NCI-H510A treated with DMSO at 0.1 percent for 48 hours (cell line): ENCODE data around the gene EN2.

Experiments used
- DNase-seq: peaks from one replicate; lab custom pipeline; 2025; lab: John Stamatoyannopoulos, UW

The EN2 gene

DNA sequence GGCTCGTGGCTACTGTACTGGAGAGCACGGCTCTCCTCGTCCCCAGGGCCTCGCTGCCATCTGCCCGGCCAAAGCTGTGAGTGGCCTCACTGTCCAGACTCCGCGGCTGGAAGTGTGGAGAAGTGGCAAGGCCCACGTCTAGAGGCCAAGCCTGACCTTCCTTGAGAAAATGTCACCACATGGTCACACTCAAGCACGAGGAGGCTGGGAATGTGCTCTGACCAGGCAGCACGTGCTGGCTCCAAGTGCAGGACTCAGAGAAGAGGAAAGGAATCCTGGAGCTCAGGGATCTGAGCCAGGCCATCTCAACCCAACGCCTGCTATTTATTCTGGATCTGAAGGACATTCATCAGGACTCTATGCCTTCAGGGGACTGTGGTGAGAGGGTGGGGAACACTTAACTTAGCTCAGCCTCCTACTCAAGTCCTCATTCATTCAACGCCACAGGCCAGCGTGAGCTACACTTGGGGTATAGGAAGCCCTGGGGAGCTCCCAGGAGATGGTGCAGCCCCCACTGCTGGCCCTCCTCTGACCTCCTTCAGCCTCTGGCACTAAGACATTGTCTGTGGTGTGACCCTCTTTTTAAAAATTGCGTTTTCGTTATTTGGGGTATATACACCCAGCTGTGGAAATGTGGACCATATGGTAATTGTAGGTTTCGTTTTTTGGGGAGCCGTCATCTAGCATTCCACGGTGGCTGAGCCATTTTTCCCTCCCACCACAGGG, 29.0 kb downstream of the EN2 start:
- no peak for DNase-seq

DNA sequence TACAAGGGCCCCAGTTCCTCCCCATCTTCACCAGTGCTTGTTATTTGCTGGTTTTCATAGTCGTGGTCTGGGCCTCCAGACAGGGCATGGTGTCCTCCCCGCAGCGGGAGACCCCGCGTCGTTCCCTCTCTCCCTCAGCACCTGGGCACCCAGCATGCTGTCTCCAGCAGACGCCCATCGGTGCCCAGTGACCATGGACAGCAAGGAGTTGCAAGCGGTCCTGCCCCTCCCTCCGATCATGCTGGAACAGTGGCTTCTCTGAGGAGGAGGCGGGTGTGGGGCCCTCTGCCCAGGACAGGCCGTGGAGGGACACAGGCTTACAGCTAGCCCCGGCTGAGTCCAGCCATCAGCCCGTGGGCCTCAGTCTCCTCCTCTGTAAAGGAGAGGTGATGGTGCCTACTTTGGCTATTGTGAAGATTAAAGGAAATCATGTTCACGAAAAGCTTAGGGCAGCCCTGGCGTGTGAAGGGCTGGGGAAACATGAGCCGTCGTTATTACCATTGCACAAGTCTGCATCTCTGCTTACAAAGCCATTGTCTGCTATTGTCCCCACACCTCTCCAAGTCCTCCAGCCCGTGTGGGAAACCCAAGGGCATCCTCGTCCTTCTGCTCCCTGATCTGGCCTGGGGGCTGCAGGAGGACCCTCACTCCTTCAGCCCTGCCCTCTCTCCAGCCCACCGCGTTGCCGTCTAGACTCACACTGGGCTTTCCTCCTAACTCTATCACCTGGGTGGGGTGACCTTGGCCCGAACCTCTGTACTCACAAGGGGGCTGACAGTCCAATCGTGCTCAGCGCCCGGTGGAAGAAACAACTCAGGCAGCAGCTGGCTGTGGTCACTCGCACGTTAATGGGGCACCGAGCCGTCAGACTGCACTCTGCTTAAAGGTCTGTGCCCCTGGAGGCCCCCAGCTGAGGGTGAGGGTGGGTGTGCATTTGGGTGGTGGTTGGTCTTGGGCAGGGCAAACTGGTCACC, 29.9 kb downstream of the EN2 start:
- no peak for DNase-seq

DNA sequence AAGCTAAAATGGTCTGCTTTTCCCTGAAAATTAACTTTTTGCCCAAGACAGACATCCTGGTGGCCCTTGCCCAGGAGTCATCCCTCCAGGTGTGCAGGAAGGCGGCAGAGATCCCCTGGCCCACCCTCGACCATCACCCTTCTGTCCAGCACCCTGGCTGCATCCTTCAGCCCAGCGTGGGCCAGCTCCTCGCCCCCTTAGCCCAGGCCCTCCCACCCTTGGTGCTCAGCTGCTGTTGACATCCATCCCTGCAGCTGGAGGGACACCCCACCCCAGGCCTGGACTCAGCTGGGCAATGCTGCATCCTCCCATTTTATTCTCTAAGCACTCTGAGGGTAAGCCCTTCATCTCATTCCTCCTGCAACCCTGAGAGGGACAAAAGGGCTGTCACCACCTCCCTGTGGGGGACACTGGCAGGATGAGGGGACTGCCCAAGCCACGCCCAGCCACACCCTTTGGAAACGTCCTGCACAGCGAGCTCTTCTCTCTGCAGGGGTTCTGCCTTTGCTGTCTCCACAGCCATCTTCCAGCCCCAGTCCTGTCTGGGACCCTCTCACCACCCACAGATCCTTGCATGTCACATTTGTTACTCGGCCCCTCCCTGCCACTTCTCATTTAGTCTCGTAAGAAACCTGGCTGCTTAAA, 30.7 kb downstream of the EN2 start:
- no peak for DNase-seq

DNA sequence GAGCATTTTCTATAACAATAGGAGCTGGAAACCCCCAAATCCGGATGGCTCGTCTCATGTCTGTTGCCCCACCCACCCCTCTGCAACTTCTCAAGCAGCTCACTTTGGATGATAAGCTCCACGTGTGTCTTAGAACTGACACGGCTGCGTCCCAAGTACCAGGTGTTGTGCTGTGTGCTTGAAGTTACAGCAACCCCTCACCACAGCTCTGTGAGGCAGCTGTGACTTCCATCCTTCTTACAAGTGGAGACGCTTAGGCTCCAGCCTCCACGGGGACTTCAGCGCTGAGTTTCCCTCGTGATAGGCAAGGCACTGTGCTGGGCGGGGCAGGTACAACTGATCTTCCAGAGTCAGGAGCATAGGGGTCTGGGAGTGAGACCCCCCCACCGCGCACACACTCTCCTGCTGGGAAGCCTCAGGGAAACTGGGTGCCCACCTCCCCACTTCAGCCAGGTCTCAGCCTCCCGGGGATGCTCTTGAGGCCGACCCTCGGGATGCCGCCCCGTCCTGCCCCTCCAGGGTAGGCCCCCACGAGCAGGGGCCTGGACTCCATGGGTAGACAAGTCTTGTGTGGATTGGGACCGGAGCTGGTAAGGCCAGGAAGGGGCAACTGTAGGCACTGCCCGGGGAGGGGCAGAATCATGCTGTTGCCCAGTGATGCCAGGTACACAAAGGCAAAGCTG, 31.4 kb downstream of the EN2 start:
- no peak for DNase-seq

DNA sequence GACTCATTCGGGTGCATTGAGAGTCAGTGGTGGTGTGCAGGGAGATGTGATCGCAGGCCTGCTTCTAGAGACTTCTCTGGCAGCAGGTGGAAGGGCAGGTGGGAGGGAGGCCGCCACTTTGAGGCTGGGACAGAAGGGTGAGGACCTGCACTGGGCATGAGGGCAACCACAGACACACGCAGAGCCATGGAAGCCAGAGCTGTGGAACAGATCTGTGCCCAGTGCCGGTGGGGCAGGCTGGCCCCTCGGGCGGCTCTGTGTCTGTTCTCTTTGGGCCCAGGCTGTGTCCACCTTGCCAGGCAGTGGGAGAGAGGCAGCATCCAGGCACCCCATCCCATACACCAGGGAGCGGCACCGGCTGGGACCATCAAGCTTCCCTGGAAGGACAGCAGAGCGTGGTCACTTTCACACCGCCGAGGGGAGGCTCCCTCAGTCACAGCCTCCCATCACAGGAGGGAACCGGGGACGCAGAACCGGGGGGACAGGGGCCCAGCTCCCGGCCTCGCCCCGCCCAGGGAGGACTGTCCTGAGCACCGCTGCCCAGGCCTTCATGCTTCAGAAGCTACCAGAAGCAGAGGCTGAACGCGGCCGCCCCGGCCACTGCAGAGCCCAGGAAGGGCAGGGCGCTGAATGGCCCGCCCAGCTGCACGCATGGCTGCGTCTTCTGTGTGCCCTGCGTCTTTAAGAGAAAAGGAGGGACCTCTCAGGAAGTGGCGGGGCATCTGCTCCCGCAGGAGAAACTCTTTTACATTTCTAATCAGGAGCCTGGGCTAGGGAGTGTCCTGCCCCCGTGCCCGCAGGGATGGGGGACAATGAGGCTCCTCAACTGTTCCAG, 32.1 kb downstream of the EN2 start:
- no peak for DNase-seq

DNA sequence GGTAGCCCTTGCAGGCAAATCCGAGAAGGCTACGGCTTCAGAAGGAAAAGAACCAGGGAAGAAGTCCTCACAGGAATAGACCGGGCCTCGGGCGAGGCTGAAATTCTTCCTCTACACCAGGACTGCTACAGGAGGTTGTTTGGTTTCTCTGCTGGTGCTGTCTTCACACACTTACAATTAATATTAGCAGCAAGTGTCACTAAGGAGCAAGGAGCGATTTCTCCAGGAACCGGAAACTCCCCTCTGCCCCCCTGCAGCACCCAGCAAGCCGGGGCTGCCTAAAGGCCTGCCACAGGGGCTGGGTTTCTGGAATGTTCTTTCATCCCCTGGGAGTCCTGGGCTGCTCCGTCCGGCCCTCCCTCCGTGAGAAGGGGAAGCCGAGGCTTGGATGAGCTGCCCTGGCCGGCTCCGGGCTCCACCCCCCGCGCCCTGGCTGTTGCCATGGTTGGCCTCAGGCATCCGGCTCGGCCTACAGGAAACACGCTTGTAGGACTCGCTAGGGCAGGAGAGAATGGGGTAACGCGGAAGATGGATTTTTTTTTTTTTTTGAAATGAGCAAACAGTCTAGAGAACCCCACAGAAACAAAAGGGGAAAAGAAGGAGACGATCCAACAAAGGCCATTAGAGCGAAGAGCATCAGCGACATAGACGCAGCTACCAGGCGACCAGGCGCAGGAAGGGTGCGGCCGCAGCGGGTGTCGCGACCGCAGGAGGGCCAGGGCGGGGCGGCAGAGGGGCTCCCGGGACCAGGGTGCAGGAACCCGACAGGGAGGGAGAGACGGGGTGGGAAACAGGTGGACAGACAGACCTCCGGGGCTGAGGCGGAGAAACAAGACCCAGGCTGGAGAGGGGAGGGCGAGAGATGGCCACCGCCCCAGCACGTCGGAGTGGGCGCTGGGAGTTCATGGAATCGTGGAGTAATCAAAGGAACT, 33.0 kb downstream of the EN2 start:
- DNase-seq: no peak

DNA sequence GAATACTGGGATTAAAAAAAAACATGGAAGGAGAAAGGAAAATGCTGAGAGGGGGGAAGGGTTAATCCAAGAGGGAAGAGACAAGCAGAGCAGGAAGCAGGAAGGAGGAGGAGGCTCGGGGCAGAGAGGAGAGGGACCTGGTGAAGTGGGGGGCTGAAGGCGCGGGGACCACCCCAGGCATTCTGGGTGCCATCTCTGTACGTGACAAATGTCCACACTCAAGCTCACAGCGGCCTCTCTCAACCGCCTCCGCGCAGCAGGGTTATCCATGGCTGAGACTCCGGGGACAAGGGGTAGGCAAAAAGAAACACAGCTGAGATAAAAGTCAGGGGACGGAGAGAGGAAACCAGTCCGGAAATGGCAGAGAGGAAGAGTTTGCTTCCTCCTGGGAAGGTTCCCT, 33.9 kb downstream of the EN2 start:
- DNase-seq: no peak

DNA sequence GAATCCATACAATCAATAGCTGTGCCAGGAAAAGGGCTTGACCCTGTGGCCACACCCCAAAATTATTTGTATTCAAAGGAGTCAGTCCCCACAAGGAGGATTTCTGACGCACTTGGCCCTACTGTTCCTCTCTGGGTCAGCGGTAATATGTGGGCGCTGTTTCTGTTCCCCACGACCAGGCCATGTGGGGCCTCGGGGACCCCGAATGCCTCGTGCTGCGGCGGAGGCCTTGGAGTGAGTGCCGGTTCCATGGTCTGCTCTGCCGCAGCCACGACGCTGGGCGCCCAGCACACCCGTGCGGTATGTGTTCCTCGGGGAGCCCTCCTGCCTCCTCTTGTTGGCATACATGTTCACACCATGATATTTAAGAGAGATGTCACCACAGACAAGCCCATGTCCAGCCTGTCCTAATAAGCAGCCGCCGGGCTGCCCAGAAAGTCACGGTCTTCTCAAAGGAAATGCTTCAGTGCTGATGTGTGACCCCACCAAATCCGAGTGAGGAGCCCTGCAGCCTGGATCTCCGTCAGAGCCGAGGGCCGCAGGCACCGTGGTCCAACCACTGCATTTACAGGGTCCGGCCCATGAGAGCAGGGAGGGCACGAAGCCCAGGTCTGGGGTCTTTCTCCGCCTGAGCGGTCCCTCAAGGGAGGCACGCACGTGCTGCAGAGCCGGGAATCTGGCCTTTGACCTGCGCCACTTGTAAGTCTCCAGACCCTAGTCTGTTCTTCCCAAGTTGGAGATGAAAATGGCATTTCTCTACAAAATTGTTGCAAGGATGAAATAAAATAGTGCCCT, 36.0 kb downstream of the EN2 start:
- DNase-seq: no peak

DNA sequence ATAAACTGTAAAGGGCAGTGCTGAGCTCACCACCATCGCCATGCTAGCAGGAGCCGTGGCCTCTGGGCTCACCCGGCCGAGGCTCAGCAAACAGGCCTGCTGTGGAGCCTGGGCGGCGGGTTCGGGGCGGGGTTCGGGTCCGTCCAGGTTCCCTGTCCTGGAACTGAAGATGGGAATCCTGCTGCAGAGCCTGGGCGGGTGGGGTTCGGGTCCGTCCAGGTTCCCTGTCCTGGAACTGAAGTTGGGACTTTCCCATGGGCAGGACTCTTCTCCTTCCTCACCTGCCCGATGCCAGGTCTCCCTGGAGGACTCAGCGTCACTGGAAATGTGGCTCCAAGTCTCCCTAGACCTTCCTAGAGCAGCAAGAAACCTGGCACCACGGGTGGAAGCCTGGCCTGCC, 36.6 kb downstream of the EN2 start:
- DNase-seq: no peak

DNA sequence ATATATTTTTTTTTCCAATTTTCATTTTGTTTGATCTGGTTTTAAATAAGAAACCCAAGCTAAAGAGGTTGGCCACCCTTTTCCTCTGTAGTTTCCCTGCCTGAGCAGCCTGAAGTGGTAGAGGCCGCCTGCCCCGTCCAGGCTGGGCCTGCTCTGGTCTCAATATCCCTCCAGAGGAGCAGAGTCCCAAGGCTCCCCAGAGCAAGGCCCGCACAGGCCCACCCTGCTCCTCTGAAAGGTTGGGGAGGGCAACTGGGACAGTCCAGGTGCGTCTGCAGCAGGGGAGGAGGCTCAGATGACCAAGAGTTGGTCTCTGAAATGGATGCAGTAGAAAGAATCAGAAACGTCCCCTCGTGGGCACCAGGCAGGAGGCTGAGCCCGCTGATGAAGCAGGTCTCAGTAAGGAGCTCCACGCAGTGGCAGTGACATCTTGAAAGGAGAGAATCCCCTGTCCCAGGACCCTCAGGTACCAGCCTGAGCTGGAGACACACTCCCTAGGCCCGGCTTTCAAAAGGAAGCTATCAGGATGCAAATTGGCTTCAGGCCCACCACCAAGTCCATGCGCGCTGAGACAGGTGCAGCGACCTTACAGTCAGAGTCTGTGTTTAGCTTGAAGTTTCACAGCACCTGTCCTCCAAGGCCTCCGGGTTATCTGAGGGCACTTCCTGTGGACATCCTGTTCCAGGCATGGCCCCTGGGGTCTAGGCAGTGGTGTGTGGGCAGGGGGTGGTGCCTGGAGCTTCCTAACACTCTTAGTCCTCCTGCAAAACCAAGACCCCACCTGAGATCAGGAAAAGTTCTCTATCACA, 37.7 kb downstream of the EN2 start:
- no peak for DNase-seq

DNA sequence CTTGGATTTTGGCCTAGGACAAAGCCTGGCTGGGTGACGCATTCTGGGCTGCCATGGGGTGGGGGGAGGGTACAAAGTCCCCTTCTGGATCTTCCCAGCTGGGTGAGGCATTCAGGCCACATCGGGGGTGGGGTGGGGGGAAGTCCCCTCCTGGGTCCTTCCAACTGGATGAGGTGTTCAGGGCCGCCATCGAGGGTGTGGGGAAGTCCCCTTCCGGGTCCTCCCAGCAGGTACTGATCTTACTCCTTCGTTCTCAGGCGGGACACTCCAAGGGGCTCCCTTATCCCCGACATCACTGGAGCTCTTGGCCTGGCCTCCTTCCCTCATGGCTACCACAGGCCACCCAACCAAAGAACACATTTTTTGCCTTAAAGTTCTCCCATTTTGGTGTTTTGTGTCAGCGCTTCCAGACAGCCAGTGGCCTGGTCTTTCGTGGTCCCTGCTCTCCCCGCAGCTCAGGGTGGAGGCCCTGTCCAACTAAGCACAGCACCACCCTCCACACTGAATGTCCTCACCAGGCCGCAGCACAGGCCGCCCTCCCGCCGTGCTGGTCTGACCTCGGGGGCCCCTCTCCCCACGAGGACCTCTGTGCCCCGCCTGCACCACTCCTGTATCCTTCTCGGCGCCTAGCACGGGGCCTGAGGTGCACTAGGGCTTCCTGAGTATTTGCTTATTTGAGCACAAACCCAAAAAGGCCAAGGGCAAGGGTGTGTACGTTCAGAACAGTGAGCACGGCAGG, 38.5 kb downstream of the EN2 start:
- DNase-seq: no peak

DNA sequence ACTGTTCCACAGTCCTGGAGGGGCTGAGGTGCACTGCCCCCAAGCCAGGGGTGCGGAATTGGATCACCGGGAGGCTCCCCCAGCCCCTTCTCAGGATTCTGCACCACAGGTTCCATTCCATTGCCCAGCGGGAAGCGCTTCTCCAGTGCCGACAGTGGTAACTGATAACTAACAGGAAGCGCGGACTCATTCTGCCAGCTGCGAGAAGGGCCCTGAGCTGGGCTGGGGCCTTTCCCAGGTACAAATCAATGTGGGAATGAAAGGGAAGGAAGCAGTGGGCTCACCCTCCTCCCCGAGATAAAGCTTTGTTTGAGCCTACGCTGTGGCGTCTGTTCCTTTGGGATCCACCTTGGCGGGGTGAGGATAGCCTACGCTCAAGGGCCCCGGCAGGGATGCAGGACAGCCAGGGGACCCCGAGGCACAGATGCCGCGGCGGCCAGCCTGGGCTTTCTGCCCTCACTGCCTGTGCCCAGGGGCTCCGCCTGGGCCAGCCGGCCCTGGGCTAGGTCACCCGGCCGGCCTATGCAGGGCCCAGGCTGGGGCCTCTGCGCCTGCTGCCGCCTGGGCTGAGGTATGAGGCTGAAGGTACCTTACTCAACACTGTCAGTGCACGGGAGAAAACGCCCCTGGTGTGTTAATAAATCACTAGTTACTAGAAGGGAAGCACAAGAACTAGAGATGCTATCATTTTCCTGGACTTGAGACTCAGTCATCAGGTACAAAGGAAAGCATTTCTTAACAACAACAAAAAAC, 39.4 kb downstream of the EN2 start:
- no peak for DNase-seq

DNA sequence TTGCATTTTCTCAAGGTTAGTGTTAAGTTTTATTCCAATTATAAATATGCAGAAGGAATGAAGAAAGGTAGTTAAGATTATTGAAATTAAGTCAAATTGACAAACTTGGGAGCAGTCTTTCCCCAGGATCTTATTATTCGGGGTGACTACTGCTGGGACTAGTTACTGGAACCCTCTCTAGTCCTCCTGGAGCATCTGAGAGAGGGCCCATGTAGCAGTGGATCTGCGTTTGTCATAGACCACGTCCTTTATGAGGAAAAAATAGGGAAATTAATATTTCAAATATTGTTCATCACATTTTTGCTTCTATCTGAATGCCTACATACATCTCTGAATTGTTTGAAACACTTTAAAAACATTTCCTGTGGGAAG, 47.5 kb downstream of the EN2 start:
- no peak for DNase-seq

DNA sequence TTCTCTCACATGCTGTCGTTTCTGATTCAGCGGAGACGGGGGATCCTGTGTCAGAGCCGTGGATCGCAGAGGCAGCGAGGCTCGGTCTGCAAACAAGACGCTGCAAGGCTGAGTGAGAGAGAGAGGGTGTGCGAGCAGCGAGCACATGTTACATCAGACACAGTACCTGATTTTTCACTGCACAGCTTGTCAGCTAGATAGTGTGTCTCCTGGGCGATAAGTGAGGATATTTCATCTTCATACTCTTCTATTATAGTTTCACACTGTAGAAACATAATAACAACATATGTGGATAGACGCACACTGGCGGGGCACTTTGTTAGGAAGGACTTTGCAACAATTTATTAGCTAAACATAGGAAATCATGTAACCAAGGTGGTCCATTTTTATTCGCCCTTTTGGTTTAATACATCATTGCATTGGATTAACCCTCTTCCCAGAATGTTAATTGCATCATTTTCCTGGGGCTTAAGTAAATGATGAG, 49.0 kb downstream of the EN2 start:
- DNase-seq: no peak

DNA sequence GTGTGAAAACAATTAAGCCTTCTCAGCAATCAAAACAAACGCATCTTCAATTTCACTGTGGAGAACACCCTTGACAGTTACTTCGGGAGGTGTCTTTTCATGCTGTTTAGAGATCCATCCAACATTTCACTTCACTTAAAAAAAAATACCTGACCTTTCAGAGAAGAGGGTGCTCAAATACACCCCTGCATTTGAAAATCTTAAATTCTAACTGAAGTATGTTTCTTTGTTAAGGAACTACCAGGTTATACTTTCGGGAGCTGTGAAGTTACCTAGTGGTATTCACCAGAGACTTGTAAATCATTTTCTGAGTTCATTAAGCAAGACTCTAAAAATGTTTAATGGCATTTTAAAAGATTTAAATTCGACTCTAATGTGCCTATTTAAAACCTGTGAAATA, 49.6 kb downstream of the EN2 start:
- no peak for DNase-seq

DNA sequence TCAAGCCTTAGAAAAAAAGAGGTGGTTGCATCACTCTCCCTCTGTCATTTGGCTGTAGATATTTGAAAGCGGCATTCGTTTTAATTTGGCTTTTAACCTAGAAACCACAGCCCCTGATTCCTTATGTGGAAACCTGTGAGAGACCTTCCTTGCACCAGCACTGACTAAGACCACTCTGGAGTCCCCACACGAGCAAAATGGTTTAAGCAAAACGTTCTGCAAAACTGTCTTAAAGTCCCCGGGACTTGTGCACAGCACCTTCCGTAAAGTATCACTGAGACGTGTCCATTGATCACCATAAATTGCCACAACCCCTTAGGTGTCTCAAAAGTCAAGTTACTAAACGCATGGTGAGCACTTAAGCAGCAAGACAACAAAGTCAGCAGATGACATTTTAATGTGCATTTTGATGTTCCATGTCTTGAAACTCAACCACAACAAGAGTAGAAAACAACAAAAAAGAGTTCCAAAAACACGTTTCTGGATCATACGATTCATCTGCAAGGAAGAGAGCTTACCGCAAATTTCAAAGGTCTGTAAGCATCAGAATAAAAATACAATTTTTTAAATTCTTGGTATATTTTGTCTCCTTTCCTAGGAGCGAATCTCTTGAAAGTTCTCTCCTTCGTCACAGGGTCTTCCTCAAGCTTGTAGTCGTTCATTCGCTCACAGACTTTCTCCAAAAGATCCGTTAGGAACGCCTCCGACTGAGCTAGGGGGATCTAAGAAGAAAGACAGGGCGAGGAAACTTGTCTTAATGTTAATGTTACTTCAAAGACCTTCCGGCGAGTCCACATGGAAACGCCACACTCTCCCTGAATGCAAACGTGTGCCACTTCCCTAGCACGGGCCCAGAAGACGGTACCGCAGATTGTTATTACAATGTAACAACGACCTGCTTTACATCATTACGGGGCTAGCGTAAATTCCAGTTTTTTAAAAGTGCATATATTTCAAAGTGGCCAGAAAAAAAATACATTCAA, 50.7 kb downstream of the EN2 start:
- no peak for DNase-seq
